ENCODE results near the gene STX11.

The STX11 gene

GRCh38 chr6:144215402-144215931, 65.2 kb downstream of the STX11 start:
- no peak for DNase-seq (ENCODE audit: low spot score)

- DNase-seq (ENCODE audit: low spot score): peak; percentile 94
Measured at GRCh38 chr6:144215932-144216667, 65.8 kb downstream of the STX11 start.

DNA sequence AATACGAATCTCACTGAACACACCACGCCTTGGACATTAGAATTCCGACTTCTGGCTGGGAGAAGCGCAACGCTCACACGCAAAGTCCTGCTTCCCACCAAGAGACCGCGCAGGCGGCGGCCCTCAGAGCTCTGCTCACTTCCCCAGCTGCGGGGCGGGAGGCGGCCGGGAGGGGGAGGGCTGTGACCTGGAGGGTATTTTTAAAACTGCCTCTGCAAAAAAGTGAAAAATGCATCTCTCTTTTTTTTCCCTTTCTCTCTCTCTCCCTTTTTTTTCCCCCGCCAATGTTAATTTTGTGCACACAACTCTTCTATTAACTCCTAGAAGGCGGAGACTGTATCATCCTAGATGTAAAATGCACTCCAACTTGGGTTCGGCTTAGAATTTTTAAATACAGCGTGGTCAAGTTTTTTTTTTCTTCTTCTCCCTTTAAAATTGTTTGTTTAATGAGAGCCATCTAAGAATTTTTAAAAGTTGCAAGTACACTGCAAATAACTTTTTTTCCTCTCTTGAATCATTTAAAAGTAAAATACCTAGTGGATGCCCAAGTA, 66.4 kb downstream of the STX11 start:
- no peak for DNase-seq (ENCODE audit: low spot score)

GRCh38 chr6:144217264-144217663, 66.9 kb downstream of the STX11 start:
- DNase-seq (ENCODE audit: low spot score): no peak

DNA sequence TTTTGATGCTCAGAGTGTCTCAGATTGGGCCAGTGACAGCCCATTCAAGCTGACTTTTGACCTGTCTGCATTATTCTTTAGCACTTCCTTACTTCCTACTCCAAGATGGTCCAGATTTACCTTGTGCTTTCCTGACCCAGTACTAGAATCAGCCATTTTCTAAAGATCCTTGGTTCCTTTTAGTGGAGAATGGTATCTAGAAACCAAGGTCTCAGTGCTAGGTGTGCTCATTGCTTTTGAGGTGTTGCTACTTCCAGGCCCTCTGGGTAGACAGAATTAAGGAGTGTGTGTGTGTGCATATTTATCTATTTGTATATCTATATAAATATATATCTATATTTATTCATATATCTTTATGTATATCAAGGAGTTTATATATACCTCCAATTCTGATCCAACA, 67.5 kb downstream of the STX11 start:
- no peak for DNase-seq (ENCODE audit: low spot score)

DNA sequence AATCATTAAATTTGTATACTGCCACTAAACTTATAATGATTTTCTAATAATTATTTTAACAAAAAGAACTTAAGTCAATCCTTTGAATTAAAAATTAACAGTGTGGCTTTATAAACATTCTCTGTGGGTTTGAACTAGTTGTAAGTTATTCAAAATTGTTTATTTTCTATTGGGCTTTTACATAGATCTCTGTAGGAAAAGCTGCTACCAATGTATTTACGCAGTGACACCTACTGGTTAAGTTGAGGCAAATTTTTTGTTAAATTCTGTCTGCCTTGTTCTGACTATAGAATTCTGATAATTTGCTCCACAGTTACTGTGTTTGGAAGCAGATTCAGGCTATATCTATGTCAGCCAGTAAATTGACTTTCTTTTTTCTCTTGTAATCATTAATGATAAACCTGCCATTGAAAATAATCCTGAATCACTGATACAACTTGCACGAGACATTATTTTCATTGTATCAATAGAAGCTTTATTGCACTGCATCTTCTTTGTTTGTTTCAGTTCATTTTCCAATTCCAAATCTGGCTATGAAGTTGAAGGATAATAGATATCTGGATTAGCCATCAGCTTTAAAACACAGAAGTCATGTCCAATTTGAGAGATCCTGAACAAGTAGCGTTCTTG, 68.9 kb downstream of the STX11 start:
- peak; percentile 55 for DNase-seq (ENCODE audit: low spot score)

DNA sequence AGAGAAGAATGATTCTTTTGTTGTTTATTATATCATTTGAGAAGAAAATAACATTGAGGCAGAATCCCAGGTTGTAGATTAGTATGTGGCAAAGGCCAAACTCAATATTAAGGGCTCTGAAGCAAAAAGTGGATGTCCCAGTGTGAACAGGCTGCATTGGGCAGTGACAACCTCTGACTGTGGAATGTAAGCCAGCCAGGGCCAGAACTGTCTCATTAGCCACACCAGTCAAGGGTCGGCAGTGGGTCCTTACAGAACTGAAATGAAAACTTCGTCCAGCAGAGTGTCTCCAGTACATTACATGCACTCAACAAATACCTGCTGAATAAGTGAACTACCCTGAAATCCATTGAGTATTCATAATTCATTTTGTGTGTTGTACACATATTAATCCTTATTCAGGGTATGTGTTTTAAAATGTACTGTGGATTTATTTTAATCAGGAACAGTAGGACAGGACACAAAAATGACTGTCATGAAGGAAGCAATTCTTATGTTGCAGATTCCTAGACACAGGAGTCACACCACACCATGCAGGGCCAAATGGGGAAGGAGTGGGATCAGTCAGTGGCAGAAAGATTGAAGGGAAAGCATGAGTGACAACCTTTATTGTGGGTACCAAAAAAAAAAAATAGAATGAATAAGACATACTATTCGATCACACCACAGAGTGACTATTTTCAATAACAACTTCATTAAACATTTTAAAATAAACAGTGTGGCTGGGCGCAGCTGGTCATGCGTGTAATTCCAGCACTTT, 69.9 kb downstream of the STX11 start:
- DNase-seq (ENCODE audit: low spot score): no peak

- DNase-seq (ENCODE audit: low spot score): no peak
Measured at GRCh38 chr6:144223686-144224085, 73.4 kb downstream of the STX11 start.

GRCh38 chr6:144231721-144232120, 81.4 kb downstream of the STX11 start:
- no peak for DNase-seq (ENCODE audit: low spot score)

- no peak for DNase-seq (ENCODE audit: low spot score)
Measured at GRCh38 chr6:144232176-144232831, 82.0 kb downstream of the STX11 start.

GRCh38 chr6:144232832-144233230, 82.5 kb downstream of the STX11 start:
- DNase-seq (ENCODE audit: low spot score): no peak

DNA sequence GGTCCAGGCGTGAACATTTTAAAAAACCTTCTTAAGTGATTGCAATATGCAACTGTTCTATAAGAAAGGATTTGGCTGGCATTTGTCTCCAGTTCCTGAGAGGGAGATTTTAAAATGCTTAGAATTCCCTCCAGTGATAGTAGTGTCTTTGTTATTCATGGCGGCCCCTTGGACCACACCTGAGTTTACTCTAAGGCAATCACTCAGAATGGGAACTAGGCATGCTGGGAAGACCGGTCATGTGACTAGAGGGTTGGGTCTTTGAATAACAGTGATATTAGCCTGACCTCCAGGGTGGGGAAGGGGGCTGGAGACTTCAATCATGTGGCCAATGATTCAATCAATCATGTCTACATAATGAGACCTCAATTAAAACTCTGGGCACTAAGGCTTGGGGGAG, 84.1 kb downstream of the STX11 start:
- no peak for DNase-seq (ENCODE audit: low spot score)

DNA sequence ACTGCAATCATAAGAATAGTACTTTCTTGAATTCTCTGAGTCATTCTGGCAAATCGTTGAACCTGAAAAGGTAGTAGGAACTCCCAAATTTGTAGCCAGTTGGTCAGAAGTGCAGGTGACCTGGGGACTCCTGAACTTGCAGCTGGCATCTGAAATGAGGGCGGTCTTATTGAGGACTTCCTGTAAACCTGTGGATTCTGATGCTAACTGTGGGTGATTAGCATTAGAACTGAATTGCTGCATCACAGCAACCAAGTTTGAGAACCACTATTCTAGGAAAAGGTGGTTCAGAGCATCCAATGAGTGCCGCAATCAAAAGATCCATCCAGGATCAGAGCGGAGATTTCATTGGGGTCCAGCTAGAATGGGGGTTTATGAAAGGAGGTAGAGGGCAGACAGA, 84.6 kb downstream of the STX11 start:
- DNase-seq (ENCODE audit: low spot score): no peak

Data from kidney capillary endothelial cell (primary cell).